Right cardiac atrium (tissue), 5 donors: ENCODE results near the gene MYL6. TPM values are rescaled to one million over a fixed set of nuclear protein-coding genes. Genes with fewer than 3 reads are reported as not detected.
"Not testable (repeated sequence)": the region's sequence is repeated elsewhere in the genome, so short reads cannot be mapped to it uniquely, and the experiment has no call there.

Source experiments
- ATAC-seq, 2 donors: fragments of 200-7000 bp; cut with Tn5 transposase; one replicate each; pipeline versions ENCODE4 v1.8.0 to v1.9.1; 2020; ENCODE audit warnings: moderate library complexity in 2 of 2, mild to moderate bottlenecking in 1 of 2
- DNase-seq, 3 donors: peaks; one replicate each; pipeline ENCODE4 v3.0.0-alpha.2; 2020
- H3K27ac ChIP-seq: one replicate; pipeline ENCODE4 v1.5.1; 2013; ENCODE audit warnings: mild to moderate bottlenecking, low read length, control low read depth, moderate library complexity
- H3K27me3 ChIP-seq: one replicate; pipeline ENCODE4 v1.6.1; 2013; ENCODE audit not compliant: control insufficient read depth, insufficient read depth
- H3K4me1 ChIP-seq: one replicate; pipeline ENCODE4 v1.6.1; 2013; ENCODE audit warnings: low read length; ENCODE audit not compliant: control insufficient read depth, insufficient read depth
- H3K4me3 ChIP-seq: one replicate; pipeline ENCODE4 v1.5.1; 2013; ENCODE audit warnings: low read length, control low read depth
- H3K9me3 ChIP-seq: one replicate; pipeline ENCODE4 v1.6.1; 2013; ENCODE audit warnings: low read length; ENCODE audit not compliant: control insufficient read depth
- WGBS: extraction: QIAGEN DNeasy Blood & Tissue Kit; methylation state at CpG from one replicate; pipeline ENCODE4 v1.1.7; 2013; 5-methylcytosine and 5-hydroxymethylcytosine counted together
- intact Hi-C, 4 donors: fragments of 100-400 bp; cut with DNase I; formaldehyde crosslinking; loops; one replicate each; pipeline versions ENCODE4 v1.11.0 to v1.14.0; 2022 to 2023
- long read RNA-seq, 4 donors: library from polyadenylated mRNA; unstranded; transcript quantifications; one replicate each; pipeline ENCODE4 v2.0.0, GENCODE V29; 2020 to 2021
- polyA plus RNA-seq: library from polyadenylated mRNA; stranded (reverse); fragments of 200-250 nt; gene quantifications from one replicate; pipeline ENCODE4 v1.2.3, GENCODE V29; 2013
- total RNA-seq, 4 donors: library from RNA; stranded (reverse); fragmentation: NEBNext Ultra II Directional; extraction: Animal tissue kit (Norgen Biotek cat#: 25700); gene quantifications; one replicate each; pipeline ENCODE4 v1.2.1, GENCODE V29; 2021
- donor health status: healthy with polysubstance abuse.
- donor health status: DM: no; HTN: yes; CAD: no.
- donor health status: DM: no; HTN: no; CAD: no.
- donor health status: DM: no; HTN: yes; CAD: no; lungs with severe emphysema.
- donor health status: DM: yes; HTN: yes; CAD: no.

The MYL6 gene
- total RNA-seq (1,000 to 10,000 TPM in 1 of 4 donors, 100 to 1,000 TPM in 3; 592 to 1,178 (median 826) TPM), polyA plus RNA-seq (1,131 TPM)
- long read RNA-seq, donor 1, transcript MYL6-219 (5 exons, 1,438 nt) = minor isoform, 23 of 460 reads
- long read RNA-seq, donor 1, transcript MYL6-207 (6 exons, 655 nt) = minor isoform, 97 of 460 reads
- long read RNA-seq, donor 1, transcript MYL6-218 (7 exons, 901 nt) = major isoform, 172 of 460 reads
- long read RNA-seq, donor 1, partial matches to known transcripts = 110 of 460 reads
- long read RNA-seq, donor 1, other reads (novel, unspliced or antisense) = 49 of 460 reads
- long read RNA-seq, donor 2, transcript MYL6-219 (5 exons, 1,438 nt) = minor isoform, 14 of 473 reads
- long read RNA-seq, donor 2, transcript MYL6-207 (6 exons, 655 nt) = minor isoform, 48 of 473 reads
- long read RNA-seq, donor 2, transcript MYL6-216 (6 exons, 1,564 nt) = minor isoform, 5 of 473 reads
- long read RNA-seq, donor 2, transcript MYL6-218 (7 exons, 901 nt) = major isoform, 125 of 473 reads
- long read RNA-seq, donor 2, partial matches to known transcripts = 77 of 473 reads
- long read RNA-seq, donor 2, other reads (novel, unspliced or antisense) = 203 of 473 reads
- long read RNA-seq, donor 3, transcript MYL6-207 (6 exons, 655 nt) = minor isoform, 87 of 943 reads
- long read RNA-seq, donor 3, transcript MYL6-218 (7 exons, 901 nt) = major isoform, 145 of 943 reads
- long read RNA-seq, donor 3, transcript MYL6-219 (5 exons, 1,438 nt) = minor isoform, 124 of 943 reads
- long read RNA-seq, donor 3, transcript MYL6-216 (6 exons, 1,564 nt) = minor isoform, 15 of 943 reads
- long read RNA-seq, donor 3, partial matches to known transcripts = 253 of 943 reads
- long read RNA-seq, donor 3, other reads (novel, unspliced or antisense) = 313 of 943 reads
- long read RNA-seq, donor 4, transcript MYL6-219 (5 exons, 1,438 nt) = minor isoform, 13 of 245 reads
- long read RNA-seq, donor 4, transcript MYL6-218 (7 exons, 901 nt) = major isoform, 47 of 245 reads
- long read RNA-seq, donor 4, transcript MYL6-207 (6 exons, 655 nt) = minor isoform, 21 of 245 reads
- long read RNA-seq, donor 4, partial matches to known transcripts = 43 of 245 reads
- long read RNA-seq, donor 4, other reads (novel, unspliced or antisense) = 116 of 245 reads

GRCh38 chr12:56158029-56158925 is at the start of gene MYL6:
TSS of gene MYL6 (plus strand) at chr12:56158359. CDS start at chr12:56158402, 43 bp downstream.
- under 1% methylated on average over 30 of the region's 30 CpGs for WGBS
- H3K4me1 ChIP-seq = peaks cover 4% of the 10 kb centered on the region
- intact Hi-C loops = loop anchor here in 1 of 4 donors (2.0 to 5.0 kb wide), 2 partner anchors 29 to 41 kb away; partner anchors contain the start of genes ESYT1, RPL41 and ZC3H10

GRCh38 chr12:56110571-56110970 is 47.6 kb upstream of the MYL6 start:
- ATAC-seq = no peak
- no peak overlapping the region for H3K4me3 ChIP-seq
- DNase-seq = no peak
- H3K4me1 ChIP-seq = peaks cover 2% of the 10 kb centered on the region
- 93% methylated on average over 5 of the region's 5 CpGs for WGBS
- intact Hi-C loops = no loop called here
- no peaks in the 10 kb centered on the region for H3K27me3 ChIP-seq
- no peak overlapping the region for H3K27ac ChIP-seq
- H3K9me3 ChIP-seq = no peaks in the 10 kb centered on the region

More at GRCh38 chr12:56158029-56158925, at the start of gene MYL6:
- no peaks in the 10 kb centered on the region for H3K9me3 ChIP-seq
- no peaks in the 10 kb centered on the region for H3K27me3 ChIP-seq
- H3K4me3 ChIP-seq = peak within 1 kb of the TSS; percentile 95
- peak; percentile 95 to 98 (median 96) for DNase-seq
- ATAC-seq = peak; percentile 90 to 91
- H3K27ac ChIP-seq = peak within 1 kb of the TSS; percentile 87

- Histone ChIP-seq H3K4me1 (peaks cover 6% of the 10 kb centered on the region), H3K9me3 (no peaks in the 10 kb centered on the region), H3K27ac (no peak overlapping the region), H3K27me3 (no peaks in the 10 kb centered on the region), H3K4me3 (no peak overlapping the region)
- no peak for ATAC-seq
- intact Hi-C loops = no loop called here
- DNase-seq = no peak
- 92% methylated on average over 1 of the region's 1 CpG for WGBS
Measured at GRCh38 chr12:56114084-56114483, 44.1 kb upstream of the MYL6 start.

GRCh38 chr12:56115329-56115728 is 42.8 kb upstream of the MYL6 start:
- WGBS = 31% methylated on average over 10 of the region's 10 CpGs
- Histone ChIP-seq H3K27ac (no peak overlapping the region), H3K9me3 (no peaks in the 10 kb centered on the region), H3K27me3 (no peaks in the 10 kb centered on the region), H3K4me1 (peaks cover 6% of the 10 kb centered on the region), H3K4me3 (peak overlapping the region; percentile 96)
- DNase-seq = peak; percentile 47 to 77 (median 66)
- intact Hi-C loops = loop anchor here in 1 of 4 donors (5.0 kb wide), 1 partner anchor 42 kb away; the partner anchor contains the start of gene MYL6
- no peak for ATAC-seq

- H3K4me3 ChIP-seq = peak within 1 kb of the TSS; percentile 96
- WGBS = under 1% methylated on average over 34 of the region's 34 CpGs
- intact Hi-C loops = loop anchor here in 1 of 4 donors (5.0 kb wide), 1 partner anchor 41 kb away; the partner anchor contains the start of gene MYL6
Measured at GRCh38 chr12:56116267-56117081, 41.7 kb upstream of the MYL6 start, which contains the start of gene RPL41. TSS of gene RPL41 (plus strand) at chr12:56116633.

GRCh38 chr12:56117082-56117706 is 41.0 kb upstream of the MYL6 start:
- not testable (repeated sequence) for DNase-seq, H3K27me3 ChIP-seq, H3K9me3 ChIP-seq, ATAC-seq, H3K4me1 ChIP-seq
- intact Hi-C loops = loop anchor here in 1 of 4 donors (5.0 kb wide), 1 partner anchor 40 kb away; the partner anchor contains the start of gene MYL6
- WGBS = 2% methylated on average over 12 of the region's 16 CpGs
- Histone ChIP-seq H3K4me3 (peak overlapping the region; percentile 96), H3K27ac (peak overlapping the region; percentile 99)

More at GRCh38 chr12:56116267-56117081, 41.7 kb upstream of the MYL6 start, which contains the start of gene RPL41:
- ATAC-seq (peak; percentile 76 to 83), DNase-seq (peak; percentile 94 to 98 (median 96))
- no peaks in the 10 kb centered on the region for H3K9me3 ChIP-seq
- H3K4me1 ChIP-seq = peaks cover 6% of the 10 kb centered on the region
- H3K27me3 ChIP-seq = no peaks in the 10 kb centered on the region
- H3K27ac ChIP-seq = peak within 1 kb of the TSS; percentile 99

GRCh38 chr12:56117778-56118687 is 40.1 kb upstream of the MYL6 start, which contains the start of gene ZC3H10:
TSS of gene ZC3H10 (plus strand) at chr12:56118266. CDS start at chr12:56120563, 2,297 bp downstream.
- intact Hi-C loops = loop anchor here in 2 of 4 donors (2.0 to 5.0 kb wide), 2 partner anchors 39 to 71 kb away; partner anchors contain the start of genes SMARCC2 (in 2 of the 2) and MYL6 (in 1 of the 2)
- H3K9me3 ChIP-seq = no peaks in the 10 kb centered on the region
- no peaks in the 10 kb centered on the region for H3K27me3 ChIP-seq
- WGBS = under 1% methylated on average over 61 of the region's 61 CpGs
- ATAC-seq (peak; percentile 90), DNase-seq (peak; percentile 98 to 99 (median 98))
- H3K27ac ChIP-seq = peak within 1 kb of the TSS; percentile 99
- peaks cover 6% of the 10 kb centered on the region for H3K4me1 ChIP-seq
- H3K4me3 ChIP-seq = peak within 1 kb of the TSS; percentile 96
